Body of pancreas (tissue), 4 donors: ENCODE results near the gene SMARCA4. TPM values are rescaled to one million over a fixed set of nuclear protein-coding genes. Genes with fewer than 3 reads are reported as not detected.

Experiments
- ATAC-seq: fragments of 150-250 bp; one replicate; pipeline ENCODE4 v1.9.1; 2016
- DNase-seq, 4 donors: peaks; one replicate each; pipeline ENCODE4 v3.0.0-alpha.2; 2019
- H3K27ac ChIP-seq, 4 donors: fragments of 200-600 bp; sonication (generic); 1 replicate in 3 of 4; 2 replicates in 1 of 4; pipeline versions ENCODE4 v1.5.1 to v1.6.1; 2016 to 2019; ENCODE audit warnings: mild to moderate bottlenecking in 1 of 4, mixed read lengths in 1 of 4, moderate library complexity in 1 of 4
- H3K27me3 ChIP-seq, 2 donors: fragments of 200-600 bp; sonication (generic); one replicate each; pipeline ENCODE4 v1.6.0; 2016; ENCODE audit warnings: mild to moderate bottlenecking in 1 of 2
- H3K36me3 ChIP-seq, 2 donors: fragments of 200-600 bp; sonication (generic); replicated peaks in 1 of 2; 2 replicates each; pipeline ENCODE4 v1.5.1; 2016; ENCODE audit warnings: low read depth in 2 of 2; ENCODE audit not compliant: insufficient read depth in 1 of 2
- H3K4me1 ChIP-seq: fragments of 200-600 bp; sonication (generic); one replicate; pipeline ENCODE4 v1.6.0; 2016
- H3K4me3 ChIP-seq, 2 donors: fragments of 200-600 bp; sonication (generic); 1 replicate in 1 of 2; 2 replicates in 1 of 2; pipeline ENCODE4 v1.5.1; 2016 to 2019
- H3K9me3 ChIP-seq, 3 donors: fragments of 200-600 bp; sonication (generic); 1 replicate in 2 of 3; 2 replicates in 1 of 3; pipeline ENCODE4 v1.5.1; 2016
- POLR2A ChIP-seq, 3 donors: fragments of 450-650 bp; IDR thresholded peaks; one replicate each; pipeline ENCODE4 v1.6.1; 2016; ENCODE audit warnings: antibody characterized with exemption in 3 of 3, mild to moderate bottlenecking in 2 of 3
- WGBS, 2 donors: methylation state at CpG; one replicate each; pipeline ENCODE4 v1.1.5; 2017; 5-methylcytosine and 5-hydroxymethylcytosine counted together
- intact Hi-C: fragments of 100-400 bp; cut with DNase I; formaldehyde crosslinking; loops from one replicate; pipeline ENCODE4 v1.15.1; 2023
- total RNA-seq, 2 donors: library from RNA; depleted of rRNA; stranded (reverse); fragments of >200 nt; gene quantifications; one replicate each; pipeline ENCODE4 v1.1.0, GENCODE V29; 2016
- TF ChIP-seq, protein P1 (sequence below), 7 experiments: fragments of 450-650 bp in 4 of 7; fragments of 200-600 bp in 3 of 7; sonication (generic) in 3 of 7; IDR thresholded peaks; one replicate each; pipeline ENCODE4 v1.5.1; 2016 to 2019; ENCODE audit warnings: antibody characterized with exemption in 7 of 7

SMARCA4 gene
- total RNA-seq, 2 donors from 2014 or later = 56.3 to 120 TPM

DNA sequence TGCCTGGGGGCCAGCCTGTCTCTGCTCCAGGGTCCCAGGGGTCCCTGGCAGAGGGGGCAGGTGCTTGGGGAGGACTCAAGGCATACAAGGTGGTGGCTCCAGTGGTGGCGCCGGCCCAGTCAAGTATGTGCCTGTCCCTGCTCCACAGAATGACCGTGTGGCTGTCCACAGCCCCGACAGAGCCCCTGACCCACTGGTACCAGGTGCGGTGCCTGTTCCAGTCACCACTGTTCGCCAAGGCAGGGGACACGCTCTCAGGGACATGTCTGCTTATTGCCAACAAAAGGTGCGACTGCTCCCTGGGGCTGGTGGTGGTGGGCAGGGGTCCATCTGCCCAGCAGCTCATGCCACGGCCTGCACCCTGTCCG is 40.6 kb upstream of the SMARCA4 start:
- H3K36me3 ChIP-seq = peaks cover 0 to 15% of the 10 kb centered on the region in 2 donors
- H3K4me3 ChIP-seq = no peak overlapping the region
- H3K4me1 ChIP-seq = peaks cover 19% of the 10 kb centered on the region
- TF ChIP-seq, protein P1, sequence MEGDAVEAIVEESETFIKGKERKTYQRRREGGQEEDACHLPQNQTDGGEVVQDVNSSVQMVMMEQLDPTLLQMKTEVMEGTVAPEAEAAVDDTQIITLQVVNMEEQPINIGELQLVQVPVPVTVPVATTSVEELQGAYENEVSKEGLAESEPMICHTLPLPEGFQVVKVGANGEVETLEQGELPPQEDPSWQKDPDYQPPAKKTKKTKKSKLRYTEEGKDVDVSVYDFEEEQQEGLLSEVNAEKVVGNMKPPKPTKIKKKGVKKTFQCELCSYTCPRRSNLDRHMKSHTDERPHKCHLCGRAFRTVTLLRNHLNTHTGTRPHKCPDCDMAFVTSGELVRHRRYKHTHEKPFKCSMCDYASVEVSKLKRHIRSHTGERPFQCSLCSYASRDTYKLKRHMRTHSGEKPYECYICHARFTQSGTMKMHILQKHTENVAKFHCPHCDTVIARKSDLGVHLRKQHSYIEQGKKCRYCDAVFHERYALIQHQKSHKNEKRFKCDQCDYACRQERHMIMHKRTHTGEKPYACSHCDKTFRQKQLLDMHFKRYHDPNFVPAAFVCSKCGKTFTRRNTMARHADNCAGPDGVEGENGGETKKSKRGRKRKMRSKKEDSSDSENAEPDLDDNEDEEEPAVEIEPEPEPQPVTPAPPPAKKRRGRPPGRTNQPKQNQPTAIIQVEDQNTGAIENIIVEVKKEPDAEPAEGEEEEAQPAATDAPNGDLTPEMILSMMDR (IDR thresholded peaks at IDR 0.05) = no peak
- TF ChIP-seq POLR2A (IDR thresholded peaks at IDR 0.05) = no peak
- intact Hi-C loops = loop anchor here (10.0 kb wide), 1 partner anchor 45 kb away; the partner anchor contains the start of gene CARM1
- WGBS, 2 donors = 86% methylated on average over 10 of the region's 10 CpGs; no CpG with 5 or more reads in 1 of the 2 donors
- DNase-seq (no peak), ATAC-seq (no peak)
- no peaks in the 10 kb centered on the region for H3K27me3 ChIP-seq
- H3K27ac ChIP-seq = peak overlapping the region; percentile 19 to 52 (median 42)
- no peaks in the 10 kb centered on the region for H3K9me3 ChIP-seq

DNA sequence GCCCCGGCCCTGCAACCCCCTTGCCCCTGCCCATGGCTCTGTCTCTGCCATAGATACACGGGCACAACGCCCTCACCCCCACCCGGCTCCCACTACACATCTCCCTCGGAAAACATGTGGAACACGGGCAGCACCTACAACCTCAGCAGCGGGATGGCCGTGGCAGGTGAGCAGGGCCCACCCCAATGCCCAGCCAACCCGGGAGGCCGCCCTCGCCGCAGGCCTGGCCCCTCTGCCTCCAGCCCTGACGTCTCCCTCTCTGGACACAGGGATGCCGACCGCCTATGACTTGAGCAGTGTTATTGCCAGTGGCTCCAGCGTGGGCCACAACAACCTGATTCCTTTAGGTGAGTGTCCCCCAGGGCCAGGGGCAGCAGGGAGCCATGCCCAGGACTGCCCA is 40.0 kb upstream of the SMARCA4 start:
- WGBS, 2 donors = 83 to 86% methylated on average over 7 to 15 of the region's 16 CpGs
- Histone ChIP-seq H3K4me1 (peaks cover 19% of the 10 kb centered on the region), H3K36me3 (peaks cover 0 to 15% of the 10 kb centered on the region in 2 donors), H3K27ac (peak overlapping the region in 1 of 4 donors; percentile 19), H3K27me3 (no peaks in the 10 kb centered on the region), H3K9me3 (no peaks in the 10 kb centered on the region), H3K4me3 (no peak overlapping the region)
- TF ChIP-seq POLR2A (IDR thresholded peaks at IDR 0.05) = no peak
- TF ChIP-seq, protein P1 (IDR thresholded peaks at IDR 0.05) = no peak
- intact Hi-C loops = loop anchor here (10.0 kb wide), 1 partner anchor 46 kb away; the partner anchor contains the start of gene CARM1
- ATAC-seq = no peak
- DNase-seq = no peak

DNA sequence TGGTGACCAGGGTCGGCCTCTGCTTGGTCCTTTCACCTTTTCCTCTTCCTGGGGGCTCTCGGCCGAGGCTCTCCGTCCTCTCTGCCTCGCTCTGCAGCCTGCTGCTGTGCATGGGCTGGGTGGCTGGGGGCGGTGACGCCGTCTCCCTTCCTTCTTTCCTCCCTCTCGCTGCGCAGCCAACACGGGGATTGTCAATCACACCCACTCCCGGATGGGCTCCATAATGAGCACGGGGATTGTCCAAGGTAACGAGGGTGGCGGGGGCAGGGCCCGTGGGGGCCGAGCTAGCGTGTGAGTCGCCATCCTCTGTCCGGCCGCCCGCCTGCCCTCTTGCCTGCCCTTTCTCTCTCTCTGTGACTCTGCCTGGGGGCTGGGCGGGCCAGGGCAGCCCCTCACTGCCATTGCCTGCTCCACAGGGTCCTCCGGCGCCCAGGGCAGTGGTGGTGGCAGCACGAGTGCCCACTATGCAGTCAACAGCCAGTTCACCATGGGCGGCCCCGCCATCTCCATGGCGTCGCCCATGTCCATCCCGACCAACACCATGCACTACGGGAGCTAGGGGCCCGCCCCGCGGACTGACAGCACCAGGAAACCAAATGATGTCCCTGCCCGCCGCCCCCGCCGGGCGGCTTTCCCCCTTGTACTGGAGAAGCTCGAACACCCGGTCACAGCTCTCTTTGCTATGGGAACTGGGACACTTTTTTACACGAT is 39.5 kb upstream of the SMARCA4 start:
- Histone ChIP-seq H3K36me3 (peaks cover 0 to 15% of the 10 kb centered on the region in 2 donors), H3K9me3 (no peaks in the 10 kb centered on the region), H3K4me3 (no peak overlapping the region), H3K27me3 (no peaks in the 10 kb centered on the region), H3K4me1 (peaks cover 19% of the 10 kb centered on the region), H3K27ac (no peak overlapping the region)
- intact Hi-C loops = loop anchor here (10.0 kb wide), 1 partner anchor 47 kb away; the partner anchor contains the start of gene CARM1
- WGBS, 2 donors = 89 to 90% methylated on average over 28 to 37 of the region's 43 CpGs
- DNase-seq (no peak), ATAC-seq (no peak)
- TF ChIP-seq, protein P1 (IDR thresholded peaks at IDR 0.05) = no peak
- TF ChIP-seq POLR2A (IDR thresholded peaks at IDR 0.05) = no peak

DNA sequence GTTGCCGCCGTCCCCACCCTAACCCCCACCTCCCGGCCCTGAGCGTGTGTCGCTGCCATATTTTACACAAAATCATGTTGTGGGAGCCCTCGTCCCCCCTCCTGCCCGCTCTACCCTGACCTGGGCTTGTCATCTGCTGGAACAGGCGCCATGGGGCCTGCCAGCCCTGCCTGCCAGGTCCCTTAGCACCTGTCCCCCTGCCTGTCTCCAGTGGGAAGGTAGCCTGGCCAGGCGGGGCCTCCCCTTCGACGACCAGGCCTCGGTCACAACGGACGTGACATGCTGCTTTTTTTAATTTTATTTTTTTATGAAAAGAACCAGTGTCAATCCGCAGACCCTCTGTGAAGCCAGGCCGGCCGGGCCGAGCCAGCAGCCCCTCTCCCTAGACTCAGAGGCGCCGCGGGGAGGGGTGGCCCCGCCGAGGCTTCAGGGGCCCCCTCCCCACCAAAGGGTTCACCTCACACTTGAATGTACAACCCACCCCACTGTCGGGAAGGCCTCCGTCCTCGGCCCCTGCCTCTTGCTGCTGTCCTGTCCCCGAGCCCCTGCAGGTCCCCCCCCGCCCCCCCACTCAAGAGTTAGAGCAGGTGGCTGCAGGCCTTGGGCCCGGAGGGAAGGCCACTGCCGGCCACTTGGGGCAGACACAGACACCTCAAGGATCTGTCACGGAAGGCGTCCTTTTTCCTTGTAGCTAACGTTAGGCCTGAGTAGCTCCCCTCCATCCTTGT is 38.8 kb upstream of the SMARCA4 start:
- H3K27ac ChIP-seq = no peak overlapping the region
- H3K36me3 ChIP-seq = peaks cover 0 to 15% of the 10 kb centered on the region in 2 donors
- no peak for ATAC-seq
- H3K4me1 ChIP-seq = peaks cover 22% of the 10 kb centered on the region
- TF ChIP-seq, protein P1 (IDR thresholded peaks at IDR 0.05) = no peak
- no peak for TF ChIP-seq POLR2A (IDR thresholded peaks at IDR 0.05)
- no peak overlapping the region for H3K4me3 ChIP-seq
- H3K27me3 ChIP-seq = no peaks in the 10 kb centered on the region
- DNase-seq = no peak
- WGBS, 2 donors = 80 to 91% methylated on average over 24 to 32 of the region's 33 CpGs
- intact Hi-C loops = loop anchor here (10.0 kb wide), 1 partner anchor 47 kb away; the partner anchor contains the start of gene CARM1
- H3K9me3 ChIP-seq = no peaks in the 10 kb centered on the region
